CD4-positive, alpha-beta T cell treated with Interleukin-15 for 4 hours (primary cell): Measurements from ENCODE around the gene C1GALT1C1L.
"Not testable (repeated sequence)": the region's sequence is repeated elsewhere in the genome, so short reads cannot be mapped to it uniquely, and the experiment has no call there.

Experiments used
- DNase-seq: peaks from one replicate; pipeline ENCODE4 v3.0.0-alpha.2; 2020; ENCODE audit warnings: low spot score

The C1GALT1C1L gene

GRCh38 chr2:43676322-43677050 is at the start of gene C1GALT1C1L:
TSS of gene C1GALT1C1L (minus strand) at chr2:43676429. CDS start at chr2:43676322, 107 bp downstream.
- DNase-seq: peak; percentile 8

GRCh38 chr2:43725711-43726246 is 49.5 kb upstream of the C1GALT1C1L start:
- DNase-seq: no peak

- DNase-seq: no peak
Measured at GRCh38 chr2:43724728-43725526, 48.7 kb upstream of the C1GALT1C1L start.

- no peak for DNase-seq
Measured at GRCh38 chr2:43718530-43719124, 42.4 kb upstream of the C1GALT1C1L start.

GRCh38 chr2:43717322-43717721 is 41.1 kb upstream of the C1GALT1C1L start:
- DNase-seq: no peak

GRCh38 chr2:43715300-43716098 is 39.3 kb upstream of the C1GALT1C1L start:
- no peak for DNase-seq

- no peak for DNase-seq
Measured at GRCh38 chr2:43714164-43714563, 37.9 kb upstream of the C1GALT1C1L start.

GRCh38 chr2:43710866-43711265 is 34.6 kb upstream of the C1GALT1C1L start:
- DNase-seq: no peak

GRCh38 chr2:43708891-43709290 is 32.7 kb upstream of the C1GALT1C1L start:
- no peak for DNase-seq

GRCh38 chr2:43708178-43708577 is 31.9 kb upstream of the C1GALT1C1L start:
- DNase-seq: no peak

- no peak for DNase-seq
Measured at GRCh38 chr2:43707255-43708015, 31.2 kb upstream of the C1GALT1C1L start.

GRCh38 chr2:43701111-43701510 is 24.9 kb upstream of the C1GALT1C1L start:
- DNase-seq: no peak

GRCh38 chr2:43699761-43700160 is 23.5 kb upstream of the C1GALT1C1L start:
- DNase-seq: no peak

- not testable (repeated sequence) for DNase-seq
Measured at GRCh38 chr2:43698140-43698539, 21.9 kb upstream of the C1GALT1C1L start.

GRCh38 chr2:43692428-43692994 is 16.3 kb upstream of the C1GALT1C1L start:
- DNase-seq: no peak

GRCh38 chr2:43689999-43690398 is 13.8 kb upstream of the C1GALT1C1L start:
- no peak for DNase-seq

- no peak for DNase-seq
Measured at GRCh38 chr2:43685357-43685756, 9.1 kb upstream of the C1GALT1C1L start.

GRCh38 chr2:43677783-43678182 is 1.6 kb upstream of the C1GALT1C1L start:
- not testable (repeated sequence) for DNase-seq

- no peak for DNase-seq
Measured at GRCh38 chr2:43675646-43676321, 445 bp downstream of the C1GALT1C1L start.

- DNase-seq: no peak
Measured at GRCh38 chr2:43657241-43657640, 19.0 kb downstream of the C1GALT1C1L start.
